ENCODE results near the gene UBE2L3.
"Not testable (repeated sequence)": the region's sequence is repeated elsewhere in the genome, so short reads cannot be mapped to it uniquely, and the experiment has no call there.

The UBE2L3 gene

GRCh38 chr22:21606775-21607174 is 39.3 kb downstream of the UBE2L3 start:
- DNase-seq (ENCODE audit: low read depth): no peak
- no peak for TF ChIP-seq CTCF (conservative IDR thresholded peaks at IDR 0.05; ENCODE audit: low read length)
- H3K4me3 ChIP-seq (ENCODE audit: low read length): no peak overlapping the region

GRCh38 chr22:21609556-21610157 is 42.1 kb downstream of the UBE2L3 start:
- not testable (repeated sequence) for H3K4me3 ChIP-seq (ENCODE audit: low read length); DNase-seq (ENCODE audit: low read depth)

GRCh38 chr22:21611210-21611977 is 43.9 kb downstream of the UBE2L3 start:
- DNase-seq (ENCODE audit: low read depth): no peak
- TF ChIP-seq CTCF (conservative IDR thresholded peaks at IDR 0.05; ENCODE audit: low read length): no peak
- H3K4me3 ChIP-seq (ENCODE audit: low read length): no peak overlapping the region

DNA sequence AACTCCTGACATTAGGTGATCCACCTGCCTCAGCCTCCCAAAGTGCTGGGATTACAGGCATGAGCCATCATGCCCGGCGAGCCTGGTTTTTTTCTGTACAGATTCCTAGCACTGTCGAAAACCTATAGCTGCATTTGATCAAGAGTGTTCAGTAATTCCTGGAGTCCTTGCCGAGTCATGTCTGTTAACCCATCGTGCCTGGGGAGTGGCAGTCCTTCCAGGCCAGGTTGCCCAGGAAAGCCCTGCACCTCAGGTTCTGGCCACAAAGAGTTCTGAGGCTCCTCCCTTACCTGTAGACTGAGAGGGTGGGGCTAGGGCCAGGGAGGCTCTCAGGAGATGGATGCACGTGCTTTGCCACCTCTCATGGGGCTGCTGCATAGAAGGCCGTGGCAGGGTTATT is 45.3 kb downstream of the UBE2L3 start:
- no peak for DNase-seq (ENCODE audit: low read depth)
- no peak overlapping the region for H3K4me3 ChIP-seq (ENCODE audit: low read length)
- TF ChIP-seq CTCF (conservative IDR thresholded peaks at IDR 0.05; ENCODE audit: low read length): no peak

DNA sequence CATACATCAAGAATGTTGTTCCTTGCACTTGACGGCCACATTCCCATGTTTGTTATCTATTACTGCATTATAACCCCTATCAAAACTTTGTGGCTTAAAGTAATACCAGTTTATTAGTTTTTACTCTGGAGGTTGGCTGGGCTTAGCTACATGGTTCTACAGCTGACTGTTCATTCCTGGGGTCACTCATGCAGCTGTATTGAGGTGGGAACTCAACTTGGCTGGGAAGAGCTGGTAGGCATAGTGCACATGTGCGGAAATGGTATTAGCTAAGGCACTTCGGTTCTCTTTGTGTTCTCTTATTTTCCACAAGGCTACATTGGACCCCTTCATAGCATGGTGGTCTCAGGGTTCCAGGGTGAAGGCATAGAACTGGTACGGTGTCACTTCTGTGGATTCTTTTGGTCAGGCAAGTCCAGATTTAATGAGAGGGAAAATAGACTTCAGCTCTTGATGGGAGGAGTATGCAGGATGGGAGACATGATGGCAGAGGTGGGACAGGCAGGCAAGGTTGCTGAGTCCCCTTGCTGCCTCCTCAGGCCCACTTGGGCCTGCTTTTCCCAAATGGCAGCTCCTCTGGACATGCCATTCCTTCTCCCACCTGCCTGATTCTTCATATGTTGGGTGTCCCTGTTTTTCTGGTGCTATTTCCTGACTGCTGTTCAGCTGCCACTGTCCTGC is 46.2 kb downstream of the UBE2L3 start:
- H3K4me3 ChIP-seq (ENCODE audit: low read length): no peak overlapping the region
- DNase-seq (ENCODE audit: low read depth): no peak
- no peak for TF ChIP-seq CTCF (conservative IDR thresholded peaks at IDR 0.05; ENCODE audit: low read length)

DNA sequence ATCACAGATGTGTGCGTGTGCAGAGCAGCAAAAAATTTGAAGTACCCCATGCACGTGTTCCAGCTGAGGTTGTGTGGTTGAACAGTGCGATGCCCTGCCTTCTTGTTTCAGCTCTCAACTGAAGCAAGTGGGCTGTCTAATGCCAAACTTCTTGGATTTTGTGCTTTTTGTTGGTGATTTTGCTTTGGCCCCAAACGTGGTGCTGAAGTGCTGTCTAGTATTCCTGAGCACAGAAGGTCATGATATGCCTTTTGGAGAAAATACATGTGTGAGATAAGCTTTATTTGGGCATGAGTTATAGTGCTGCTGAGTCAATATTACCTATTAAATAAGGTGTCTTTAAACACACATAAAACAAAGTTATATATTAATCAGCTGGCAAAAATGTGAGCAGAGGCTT is 48.2 kb downstream of the UBE2L3 start:
- no peak for DNase-seq (ENCODE audit: low read depth)
- no peak overlapping the region for H3K4me3 ChIP-seq (ENCODE audit: low read length)
- TF ChIP-seq CTCF (conservative IDR thresholded peaks at IDR 0.05; ENCODE audit: low read length): no peak

DNA sequence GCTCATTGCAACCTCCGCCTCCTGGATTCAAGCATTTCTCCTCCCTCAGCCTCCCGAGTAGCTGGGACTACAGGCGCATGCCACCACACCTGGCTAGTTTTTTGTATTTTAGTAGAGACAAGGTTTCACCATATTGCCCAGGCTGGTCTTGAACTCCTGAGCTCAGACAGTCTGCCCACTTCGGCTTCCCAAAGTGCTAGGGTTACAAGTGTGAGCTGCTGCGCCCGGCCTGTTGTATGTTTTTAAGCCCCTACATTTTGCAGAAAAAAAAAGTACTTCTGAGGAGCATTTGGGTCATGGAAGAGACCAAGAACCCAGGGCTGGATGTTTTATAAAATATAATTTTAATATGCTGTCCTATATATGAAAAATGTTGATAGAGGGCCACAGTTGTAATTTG is 49.8 kb downstream of the UBE2L3 start:
- H3K4me3 ChIP-seq (ENCODE audit: low read length); DNase-seq (ENCODE audit: low read depth): not testable (repeated sequence)

DNA sequence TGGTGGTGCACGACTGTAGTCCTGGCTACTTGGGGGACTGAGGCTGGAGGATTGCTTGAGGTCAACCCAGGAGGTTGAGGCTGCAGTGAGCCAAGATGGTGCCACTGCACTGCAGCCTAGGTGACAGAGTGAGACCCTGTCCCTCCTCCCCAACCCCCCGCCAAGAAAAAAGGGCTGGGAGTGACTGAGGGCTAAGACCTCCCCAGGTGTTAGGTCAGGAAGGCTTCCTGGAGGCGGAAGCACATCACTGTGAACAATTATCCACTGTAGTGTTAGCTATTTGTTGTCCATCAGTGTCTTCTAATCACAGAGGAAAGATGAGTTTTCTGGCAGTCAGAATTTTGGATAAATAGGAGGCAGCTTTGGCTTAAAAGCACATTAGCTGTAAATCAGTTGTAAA is 53.5 kb downstream of the UBE2L3 start:
- H3K4me3 ChIP-seq (ENCODE audit: low read length): no peak overlapping the region
- DNase-seq (ENCODE audit: low read depth): no peak
- TF ChIP-seq CTCF (conservative IDR thresholded peaks at IDR 0.05; ENCODE audit: low read length): no peak

Measured in AG10803 (cell line).